Measurements from ENCODE around the gene MYOF. TPM values are rescaled to one million over a fixed set of nuclear protein-coding genes. Genes with fewer than 3 reads are reported as not detected.

The MYOF gene
- polyA plus RNA-seq, 1 donor (not counting 4 experiments of a cell fraction or from before 2014, with no cell fraction given), result 232 TPM

- Histone ChIP-seq H3K27me3 (ENCODE audit: control insufficient read depth, extremely low read depth, insufficient read depth, low read length) (no peaks in the 10 kb centered on the region), H3K4me1 (ENCODE audit: control insufficient read depth, extremely low read depth, insufficient read depth, low read length) (peaks cover 82% of the 10 kb centered on the region), H4K20me1 (ENCODE audit: control insufficient read depth, extremely low read depth, insufficient read depth, low read length) (no peaks in the 10 kb centered on the region), H2AFZ (ENCODE audit: control insufficient read depth, low read length) (no peak overlapping the region), H3K79me2 (ENCODE audit: control insufficient read depth, insufficient read depth, low read length) (peaks cover 77% of the 10 kb centered on the region), H3K9ac (ENCODE audit: control insufficient read depth, extremely low read depth, insufficient read depth, low read length) (peak overlapping the region; percentile 73), H3K36me3 (ENCODE audit: control insufficient read depth in 2 of 2, extremely low read depth in 1 of 2, insufficient read depth in 2 of 2, low read length in 2 of 2) (peaks cover 12 to 33% of the 10 kb centered on the region in 2 experiments), H3K9me1 (ENCODE audit: control insufficient read depth, extremely low read depth, insufficient read depth, low read length) (peaks cover 9% of the 10 kb centered on the region), H3K4me3 (ENCODE audit: control insufficient read depth in 2 of 3, extremely low read depth in 1 of 3, insufficient read depth in 2 of 3, low read depth in 1 of 3, low read length in 3 of 3) (peak overlapping the region in 1 of 3 experiments; percentile 4), H3K4me2 (ENCODE audit: control insufficient read depth, extremely low read depth, insufficient read depth, low read depth, low read length) (peak overlapping the region; percentile 82), H3K9me3 (ENCODE audit: control insufficient read depth, low read depth, low read length) (no peaks in the 10 kb centered on the region), H3K27ac (ENCODE audit: control insufficient read depth, insufficient read depth, low read length) (peak overlapping the region; percentile 96)
- dilution Hi-C loops (cut with MboI; ENCODE audit: extremely low pct_ligation_motif_present, low sequenced_read_pairs), result no loop called here
- peak; percentile 83 for FAIRE-seq
- DNase-seq (ENCODE audit: low read depth, low spot score), result peak; percentile 90
- TF ChIP-seq EZH2 (IDR thresholded peaks at IDR 0.05; ENCODE audit: low read length), result no peak
- TF ChIP-seq, protein P1, sequence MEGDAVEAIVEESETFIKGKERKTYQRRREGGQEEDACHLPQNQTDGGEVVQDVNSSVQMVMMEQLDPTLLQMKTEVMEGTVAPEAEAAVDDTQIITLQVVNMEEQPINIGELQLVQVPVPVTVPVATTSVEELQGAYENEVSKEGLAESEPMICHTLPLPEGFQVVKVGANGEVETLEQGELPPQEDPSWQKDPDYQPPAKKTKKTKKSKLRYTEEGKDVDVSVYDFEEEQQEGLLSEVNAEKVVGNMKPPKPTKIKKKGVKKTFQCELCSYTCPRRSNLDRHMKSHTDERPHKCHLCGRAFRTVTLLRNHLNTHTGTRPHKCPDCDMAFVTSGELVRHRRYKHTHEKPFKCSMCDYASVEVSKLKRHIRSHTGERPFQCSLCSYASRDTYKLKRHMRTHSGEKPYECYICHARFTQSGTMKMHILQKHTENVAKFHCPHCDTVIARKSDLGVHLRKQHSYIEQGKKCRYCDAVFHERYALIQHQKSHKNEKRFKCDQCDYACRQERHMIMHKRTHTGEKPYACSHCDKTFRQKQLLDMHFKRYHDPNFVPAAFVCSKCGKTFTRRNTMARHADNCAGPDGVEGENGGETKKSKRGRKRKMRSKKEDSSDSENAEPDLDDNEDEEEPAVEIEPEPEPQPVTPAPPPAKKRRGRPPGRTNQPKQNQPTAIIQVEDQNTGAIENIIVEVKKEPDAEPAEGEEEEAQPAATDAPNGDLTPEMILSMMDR (optimal IDR thresholded peaks at IDR 0.05 in 1 of 3, IDR thresholded peaks at IDR 0.05 in 1 of 3, conservative IDR thresholded peaks at IDR 0.05 in 1 of 3; ENCODE audit: extremely low read depth in 1 of 3, insufficient read depth in 2 of 3, low read length in 3 of 3), result no peak
Observed at GRCh38 chr10:93475871-93476270, 6.3 kb downstream of the MYOF start.

DNA sequence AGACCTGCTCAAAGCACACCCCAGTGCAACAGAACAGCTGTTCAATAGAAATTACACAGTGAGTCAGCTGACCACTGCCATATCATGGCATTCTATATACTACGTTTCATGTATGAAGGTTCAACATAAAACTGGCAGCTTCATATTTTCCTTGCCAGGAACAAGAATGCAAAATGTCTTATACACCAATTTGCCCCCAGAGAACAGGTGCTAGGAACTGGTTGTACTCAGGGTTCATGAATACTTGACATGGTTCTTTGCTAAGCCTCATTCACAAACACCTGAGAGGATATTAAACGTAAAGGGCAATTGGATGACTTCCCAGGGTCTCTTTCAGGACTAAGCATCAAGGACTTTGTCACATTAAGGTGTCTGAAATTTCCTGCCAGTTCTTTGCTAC lies 6.9 kb downstream of the MYOF start:
- Histone ChIP-seq H2AFZ (ENCODE audit: control insufficient read depth, low read length) (no peak overlapping the region), H3K9me3 (ENCODE audit: control insufficient read depth, low read depth, low read length) (no peaks in the 10 kb centered on the region), H3K9ac (ENCODE audit: control insufficient read depth, extremely low read depth, insufficient read depth, low read length) (peak overlapping the region; percentile 73), H3K9me1 (ENCODE audit: control insufficient read depth, extremely low read depth, insufficient read depth, low read length) (peaks cover 9% of the 10 kb centered on the region), H3K4me3 (ENCODE audit: control insufficient read depth in 2 of 3, extremely low read depth in 1 of 3, insufficient read depth in 2 of 3, low read depth in 1 of 3, low read length in 3 of 3) (peak overlapping the region in 1 of 3 experiments; percentile 4), H3K27ac (ENCODE audit: control insufficient read depth, insufficient read depth, low read length) (peak overlapping the region; percentile 96), H3K4me2 (ENCODE audit: control insufficient read depth, extremely low read depth, insufficient read depth, low read depth, low read length) (peak overlapping the region; percentile 82), H3K36me3 (ENCODE audit: control insufficient read depth in 2 of 2, extremely low read depth in 1 of 2, insufficient read depth in 2 of 2, low read length in 2 of 2) (peaks cover 12 to 36% of the 10 kb centered on the region in 2 experiments), H3K27me3 (ENCODE audit: control insufficient read depth, extremely low read depth, insufficient read depth, low read length) (no peaks in the 10 kb centered on the region), H4K20me1 (ENCODE audit: control insufficient read depth, extremely low read depth, insufficient read depth, low read length) (no peaks in the 10 kb centered on the region), H3K4me1 (ENCODE audit: control insufficient read depth, extremely low read depth, insufficient read depth, low read length) (peaks cover 87% of the 10 kb centered on the region), H3K79me2 (ENCODE audit: control insufficient read depth, insufficient read depth, low read length) (peaks cover 76% of the 10 kb centered on the region)
- FAIRE-seq (peak; percentile 13), DNase-seq (ENCODE audit: low read depth, low spot score) (no peak)
- TF ChIP-seq, protein P1 (optimal IDR thresholded peaks at IDR 0.05 in 1 of 3, IDR thresholded peaks at IDR 0.05 in 1 of 3, conservative IDR thresholded peaks at IDR 0.05 in 1 of 3; ENCODE audit: extremely low read depth in 1 of 3, insufficient read depth in 2 of 3, low read length in 3 of 3), result no peak
- dilution Hi-C loops (cut with MboI; ENCODE audit: extremely low pct_ligation_motif_present, low sequenced_read_pairs), result no loop called here
